Osteoblast (primary cell): ENCODE data around the gene MOGAT3. TPM values are rescaled to one million over a fixed set of nuclear protein-coding genes. Genes with fewer than 3 reads are reported as not detected.

Source experiments
- DNase-seq: peaks from one replicate; pipeline ENCODE4 v3.0.0; 2011; ENCODE audit warnings: low spot score, mixed read lengths; ENCODE audit not compliant: insufficient read length; ENCODE audit errors: missing footprints
- H2AFZ ChIP-seq: 2 replicates; pipeline ENCODE4 v1.6.0; 2011; ENCODE audit warnings: mild to moderate bottlenecking, low read length
- H3K27ac ChIP-seq: 2 replicates; pipeline ENCODE4 v1.5.1; 2011; ENCODE audit warnings: mild to moderate bottlenecking, low read depth, low read length, moderate library complexity
- H3K27me3 ChIP-seq: 2 replicates; pipeline ENCODE4 v1.6.0; 2012; ENCODE audit warnings: mild to moderate bottlenecking, control low read depth, inconsistent platforms, low read length, moderate library complexity; ENCODE audit not compliant: insufficient read depth
- H3K36me3 ChIP-seq: 2 replicates; pipeline ENCODE4 v1.5.1; 2011; ENCODE audit warnings: mild to moderate bottlenecking, low read length, control low read depth, moderate library complexity; ENCODE audit not compliant: insufficient read depth
- H3K4me1 ChIP-seq: 2 replicates; pipeline ENCODE4 v1.5.1; 2011; ENCODE audit warnings: mild to moderate bottlenecking, low read length, control low read depth, moderate library complexity; ENCODE audit not compliant: insufficient read depth
- H3K4me2 ChIP-seq: 2 replicates; pipeline ENCODE4 v1.6.0; 2011; ENCODE audit warnings: mild to moderate bottlenecking, low read length; ENCODE audit not compliant: insufficient read depth
- H3K4me3 ChIP-seq: fragments of 200-600 bp; sonication (generic); 3 replicates; pipeline ENCODE4 v1.5.1; 2012; ENCODE audit warnings: mild to moderate bottlenecking, low read length, inconsistent platforms; ENCODE audit not compliant: insufficient read depth
- H3K79me2 ChIP-seq: 2 replicates; pipeline ENCODE4 v1.6.0; 2012; ENCODE audit warnings: mild to moderate bottlenecking, low read length, control low read depth, inconsistent platforms; ENCODE audit not compliant: insufficient read depth
- H3K9me3 ChIP-seq: 2 replicates; pipeline ENCODE4 v1.5.1; 2011; ENCODE audit warnings: low read depth, low read length, control low read depth
- H4K20me1 ChIP-seq: 2 replicates; pipeline ENCODE4 v1.6.0; 2012; ENCODE audit warnings: mild to moderate bottlenecking, low read length, control low read depth; ENCODE audit not compliant: insufficient read depth
- total RNA-seq: library from RNA; depleted of rRNA; stranded (reverse); fragments of >200 nt; gene quantifications from 2 replicates; pipeline ENCODE4 v1.2.3, GENCODE V29; 2012
- TF ChIP-seq, protein P1 (sequence below): IDR thresholded peaks from 2 replicates; pipeline ENCODE4 v1.5.1; 2011; ENCODE audit warnings: mild to moderate bottlenecking, low read depth, low read length, moderate library complexity; ENCODE audit errors: extremely low read depth

MOGAT3 gene
- total RNA-seq, 1 donor: not detected

DNA sequence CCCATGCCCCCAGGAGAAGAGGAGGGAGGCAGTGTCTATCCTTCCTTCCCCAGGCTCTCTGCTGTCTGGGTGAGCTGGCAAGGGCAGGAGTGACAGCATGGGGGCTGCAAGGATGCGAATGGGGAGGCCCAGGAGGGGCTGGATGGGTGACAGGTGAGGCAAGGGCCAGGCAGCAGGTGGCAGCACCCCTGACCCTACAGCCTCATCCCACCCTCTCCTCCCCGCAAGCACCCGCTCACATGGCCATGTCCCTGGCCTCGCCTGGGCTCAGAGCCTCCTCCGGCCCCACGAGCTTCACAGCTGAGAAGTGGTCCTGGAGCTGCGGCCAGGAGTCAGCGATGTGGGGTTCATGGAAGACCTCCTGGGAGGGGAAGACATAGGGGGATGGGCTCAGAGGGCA, 11.2 kb upstream of the MOGAT3 start:
- Histone ChIP-seq H3K27ac (no peak overlapping the region), H3K36me3 (peaks cover 37% of the 10 kb centered on the region), H3K4me2 (no peak overlapping the region), H3K4me1 (peaks cover 5% of the 10 kb centered on the region), H3K9me3 (no peaks in the 10 kb centered on the region), H3K27me3 (no peaks in the 10 kb centered on the region), H2AFZ (no peak overlapping the region), H3K4me3 (no peak overlapping the region), H3K79me2 (peaks cover 20% of the 10 kb centered on the region), H4K20me1 (peaks cover 3% of the 10 kb centered on the region)
- TF ChIP-seq, protein P1, sequence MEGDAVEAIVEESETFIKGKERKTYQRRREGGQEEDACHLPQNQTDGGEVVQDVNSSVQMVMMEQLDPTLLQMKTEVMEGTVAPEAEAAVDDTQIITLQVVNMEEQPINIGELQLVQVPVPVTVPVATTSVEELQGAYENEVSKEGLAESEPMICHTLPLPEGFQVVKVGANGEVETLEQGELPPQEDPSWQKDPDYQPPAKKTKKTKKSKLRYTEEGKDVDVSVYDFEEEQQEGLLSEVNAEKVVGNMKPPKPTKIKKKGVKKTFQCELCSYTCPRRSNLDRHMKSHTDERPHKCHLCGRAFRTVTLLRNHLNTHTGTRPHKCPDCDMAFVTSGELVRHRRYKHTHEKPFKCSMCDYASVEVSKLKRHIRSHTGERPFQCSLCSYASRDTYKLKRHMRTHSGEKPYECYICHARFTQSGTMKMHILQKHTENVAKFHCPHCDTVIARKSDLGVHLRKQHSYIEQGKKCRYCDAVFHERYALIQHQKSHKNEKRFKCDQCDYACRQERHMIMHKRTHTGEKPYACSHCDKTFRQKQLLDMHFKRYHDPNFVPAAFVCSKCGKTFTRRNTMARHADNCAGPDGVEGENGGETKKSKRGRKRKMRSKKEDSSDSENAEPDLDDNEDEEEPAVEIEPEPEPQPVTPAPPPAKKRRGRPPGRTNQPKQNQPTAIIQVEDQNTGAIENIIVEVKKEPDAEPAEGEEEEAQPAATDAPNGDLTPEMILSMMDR: no peak
- peak; percentile 84 for DNase-seq

DNA sequence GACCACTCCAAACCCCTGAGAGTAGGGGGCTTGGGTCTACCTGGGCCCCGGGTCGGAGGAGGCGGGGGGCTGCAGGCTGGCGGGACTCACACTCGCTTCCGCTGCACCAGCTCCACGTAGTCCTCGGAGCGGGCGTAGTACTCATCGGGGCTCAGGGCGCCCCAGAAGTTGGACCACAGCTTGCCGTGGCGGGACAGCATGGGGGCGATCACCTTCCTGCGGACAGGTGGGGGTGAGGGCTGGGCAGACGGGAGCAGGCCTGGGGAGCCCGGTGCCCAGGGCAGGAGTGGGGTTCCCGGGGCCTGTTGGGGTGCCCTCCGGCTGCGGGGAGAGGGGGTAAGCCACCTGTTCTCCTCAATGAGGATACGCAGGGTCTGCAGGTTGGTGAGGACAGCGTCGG, 10.7 kb upstream of the MOGAT3 start:
- Histone ChIP-seq H3K36me3 (peaks cover 37% of the 10 kb centered on the region), H3K4me3 (no peak overlapping the region)
- no peak for DNase-seq

DNA sequence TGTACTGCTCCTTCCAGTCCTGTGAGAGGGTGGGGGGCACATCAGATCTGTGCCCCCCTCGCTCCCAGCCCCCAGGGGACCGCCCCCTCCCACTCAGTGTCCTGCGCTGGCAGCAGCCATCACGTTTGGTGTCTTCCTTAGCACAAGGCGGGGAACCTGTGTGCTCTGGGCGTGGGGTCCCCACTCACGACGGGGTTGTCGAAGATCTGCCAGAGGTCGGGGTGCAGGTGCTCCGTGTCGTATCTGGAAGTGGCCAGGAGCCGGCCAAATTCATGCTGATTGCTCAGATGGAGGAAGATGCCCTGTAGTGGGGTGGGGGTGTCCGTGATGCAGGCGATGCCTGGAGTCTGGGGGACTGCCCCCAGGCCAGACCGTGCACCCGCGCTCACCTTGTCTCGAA, 9.3 kb upstream of the MOGAT3 start:
- peaks cover 35% of the 10 kb centered on the region for H3K36me3 ChIP-seq
- peak; percentile 79 for DNase-seq
- peaks cover 4% of the 10 kb centered on the region for H3K79me2 ChIP-seq
- H3K27ac ChIP-seq: no peak overlapping the region
- no peaks in the 10 kb centered on the region for H3K9me3 ChIP-seq
- H3K4me3 ChIP-seq: no peak overlapping the region
- H3K4me1 ChIP-seq: no peaks in the 10 kb centered on the region
- TF ChIP-seq, protein P1: no peak
- no peak overlapping the region for H3K4me2 ChIP-seq
- no peaks in the 10 kb centered on the region for H4K20me1 ChIP-seq
- no peak overlapping the region for H2AFZ ChIP-seq
- H3K27me3 ChIP-seq: no peaks in the 10 kb centered on the region

More for the DNA sequence above, 10.7 kb upstream of the MOGAT3 start:
- H4K20me1 ChIP-seq: peaks cover 3% of the 10 kb centered on the region
- peaks cover 15% of the 10 kb centered on the region for H3K79me2 ChIP-seq
- no peak overlapping the region for H3K4me2 ChIP-seq
- H3K27me3 ChIP-seq: no peaks in the 10 kb centered on the region
- H3K27ac ChIP-seq: no peak overlapping the region
- H3K4me1 ChIP-seq: peaks cover 3% of the 10 kb centered on the region
- H2AFZ ChIP-seq: no peak overlapping the region
- TF ChIP-seq, protein P1: no peak
- H3K9me3 ChIP-seq: no peaks in the 10 kb centered on the region

DNA sequence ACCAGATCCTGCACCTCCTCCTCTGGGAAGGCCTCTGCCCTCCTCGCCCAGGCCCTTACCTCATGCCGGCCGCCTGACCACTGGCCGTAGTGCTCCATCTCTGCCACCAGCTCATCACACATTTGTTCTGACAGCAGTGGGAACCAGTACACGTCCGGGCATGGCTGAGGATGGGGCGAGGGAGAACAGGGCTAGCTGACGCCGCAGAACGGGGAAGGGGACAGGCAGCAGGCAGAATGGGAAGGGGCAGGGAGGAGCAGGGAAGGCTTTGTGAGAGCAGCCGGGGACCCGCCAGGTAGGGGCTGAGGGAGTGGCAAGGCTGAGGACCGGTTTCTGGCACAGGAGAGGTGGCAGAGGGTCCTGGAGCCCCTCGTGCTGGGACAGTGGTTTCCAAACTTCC, 8.0 kb upstream of the MOGAT3 start:
- peak; percentile 32 for DNase-seq
- no peak overlapping the region for H2AFZ ChIP-seq
- H3K4me1 ChIP-seq: no peaks in the 10 kb centered on the region
- peaks cover 31% of the 10 kb centered on the region for H3K36me3 ChIP-seq
- H3K79me2 ChIP-seq: no peaks in the 10 kb centered on the region
- no peaks in the 10 kb centered on the region for H3K9me3 ChIP-seq
- no peak overlapping the region for H3K4me2 ChIP-seq
- H3K4me3 ChIP-seq: no peak overlapping the region
- no peaks in the 10 kb centered on the region for H3K27me3 ChIP-seq
- TF ChIP-seq, protein P1: no peak
- no peak overlapping the region for H3K27ac ChIP-seq
- no peaks in the 10 kb centered on the region for H4K20me1 ChIP-seq
